Measurements from ENCODE around the gene CHN2. TPM values are rescaled to one million over a fixed set of nuclear protein-coding genes. Genes with fewer than 3 reads are reported as not detected.

The CHN2 gene
- polyA plus RNA-seq, 1 experiment: not detected

GRCh38 chr7:29485339-29486190, 291.0 kb downstream of the CHN2 start:
- Histone ChIP-seq H3K27me3 (ENCODE audit: control insufficient read depth, insufficient read depth, low read length) (peaks cover 3% of the 10 kb centered on the region), H3K27ac (ENCODE audit: low read depth, low read length) (no peak overlapping the region), H3K9me3 (ENCODE audit: control insufficient read depth, insufficient read depth, low read length) (no peaks in the 10 kb centered on the region), H3K4me3 (ENCODE audit: low read depth, low read length) (no peak overlapping the region)
- TF ChIP-seq, protein P1, sequence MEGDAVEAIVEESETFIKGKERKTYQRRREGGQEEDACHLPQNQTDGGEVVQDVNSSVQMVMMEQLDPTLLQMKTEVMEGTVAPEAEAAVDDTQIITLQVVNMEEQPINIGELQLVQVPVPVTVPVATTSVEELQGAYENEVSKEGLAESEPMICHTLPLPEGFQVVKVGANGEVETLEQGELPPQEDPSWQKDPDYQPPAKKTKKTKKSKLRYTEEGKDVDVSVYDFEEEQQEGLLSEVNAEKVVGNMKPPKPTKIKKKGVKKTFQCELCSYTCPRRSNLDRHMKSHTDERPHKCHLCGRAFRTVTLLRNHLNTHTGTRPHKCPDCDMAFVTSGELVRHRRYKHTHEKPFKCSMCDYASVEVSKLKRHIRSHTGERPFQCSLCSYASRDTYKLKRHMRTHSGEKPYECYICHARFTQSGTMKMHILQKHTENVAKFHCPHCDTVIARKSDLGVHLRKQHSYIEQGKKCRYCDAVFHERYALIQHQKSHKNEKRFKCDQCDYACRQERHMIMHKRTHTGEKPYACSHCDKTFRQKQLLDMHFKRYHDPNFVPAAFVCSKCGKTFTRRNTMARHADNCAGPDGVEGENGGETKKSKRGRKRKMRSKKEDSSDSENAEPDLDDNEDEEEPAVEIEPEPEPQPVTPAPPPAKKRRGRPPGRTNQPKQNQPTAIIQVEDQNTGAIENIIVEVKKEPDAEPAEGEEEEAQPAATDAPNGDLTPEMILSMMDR (IDR thresholded peaks at IDR 0.05; ENCODE audit: low read depth, low read length): no peak
- no peak for DNase-seq (ENCODE audit: low read depth, low spot score)
- ChIA-PET CTCF (interaction anchor here (0.6 kb wide), 1 partner anchor 207 kb away, joined by 4 read pairs; no protein-coding TSS in a partner anchor), POLR2A (no interaction called here)

GRCh38 chr7:29486191-29486700, 291.7 kb downstream of the CHN2 start:
- no peaks in the 10 kb centered on the region for H3K9me3 ChIP-seq (ENCODE audit: control insufficient read depth, insufficient read depth, low read length)
- TF ChIP-seq, protein P1 (IDR thresholded peaks at IDR 0.05; ENCODE audit: low read depth, low read length): no peak
- H3K4me3 ChIP-seq (ENCODE audit: low read depth, low read length): no peak overlapping the region
- CTCF ChIA-PET: no interaction called here
- no peak for DNase-seq (ENCODE audit: low read depth, low spot score)
- H3K27ac ChIP-seq (ENCODE audit: low read depth, low read length): no peak overlapping the region
- POLR2A ChIA-PET: no interaction called here
- no peaks in the 10 kb centered on the region for H3K27me3 ChIP-seq (ENCODE audit: control insufficient read depth, insufficient read depth, low read length)

DNA sequence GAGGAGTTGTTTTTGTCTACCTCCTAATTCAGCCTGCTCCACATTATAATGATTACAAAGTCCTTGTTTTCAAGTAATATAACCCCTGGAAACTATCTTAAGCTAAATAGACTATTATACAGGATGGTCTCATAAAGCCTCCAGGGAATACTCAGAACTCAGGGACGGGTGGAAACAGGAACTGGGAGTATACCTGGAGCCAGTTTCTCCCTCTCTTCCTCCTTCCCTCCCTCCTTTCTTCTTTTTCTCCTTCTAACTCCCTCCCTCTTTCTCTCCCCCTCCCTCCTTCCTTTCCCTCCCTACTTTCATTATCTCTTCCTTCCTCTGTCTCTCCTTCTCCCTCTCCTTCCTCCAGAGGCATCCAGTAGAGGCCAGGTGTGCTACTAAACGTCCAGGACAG, 292.8 kb downstream of the CHN2 start:
- H3K27me3 ChIP-seq (ENCODE audit: control insufficient read depth, insufficient read depth, low read length): no peaks in the 10 kb centered on the region
- H3K4me3 ChIP-seq (ENCODE audit: low read depth, low read length): no peak overlapping the region
- TF ChIP-seq, protein P1 (IDR thresholded peaks at IDR 0.05; ENCODE audit: low read depth, low read length): no peak
- H3K9me3 ChIP-seq (ENCODE audit: control insufficient read depth, insufficient read depth, low read length): no peaks in the 10 kb centered on the region
- DNase-seq (ENCODE audit: low read depth, low spot score): no peak
- ChIA-PET POLR2A (interaction anchor here (1.1 kb wide), 1 partner anchor 8 kb away, joined by 4 read pairs; no protein-coding TSS in a partner anchor), CTCF (no interaction called here)
- H3K27ac ChIP-seq (ENCODE audit: low read depth, low read length): no peak overlapping the region

- POLR2A ChIA-PET: interaction anchor here (1.1 kb wide), 1 partner anchor 9 kb away, joined by 4 read pairs; no protein-coding TSS in a partner anchor
- no peaks in the 10 kb centered on the region for H3K9me3 ChIP-seq (ENCODE audit: control insufficient read depth, insufficient read depth, low read length)
- CTCF ChIA-PET: no interaction called here
- H3K27ac ChIP-seq (ENCODE audit: low read depth, low read length): no peak overlapping the region
- H3K4me3 ChIP-seq (ENCODE audit: low read depth, low read length): no peak overlapping the region
- no peaks in the 10 kb centered on the region for H3K27me3 ChIP-seq (ENCODE audit: control insufficient read depth, insufficient read depth, low read length)
- TF ChIP-seq, protein P1 (IDR thresholded peaks at IDR 0.05; ENCODE audit: low read depth, low read length): no peak
- no peak for DNase-seq (ENCODE audit: low read depth, low spot score)
These were observed 293.8 kb downstream of the CHN2 start for GRCh38 chr7:29488203-29488970.

All from AG04450 (cell line).